GM18505 (cell line): Measurements from ENCODE around the gene PIGH.
"Not testable (repeated sequence)": the region's sequence is repeated elsewhere in the genome, so short reads cannot be mapped to it uniquely, and the experiment has no call there.

Source experiments
- ATAC-seq: cut with Tn5 transposase; IDR thresholded peaks from one replicate; pipeline ENCODE4 v1.9.1; 2021; ENCODE audit not compliant: unreplicated experiment
- POLR2A ChIP-seq: IDR thresholded peaks from 4 replicates; pipeline ENCODE4 v1.6.1; 2011; ENCODE audit warnings: borderline replicate concordance; ENCODE audit not compliant: insufficient read depth, insufficient read length; ENCODE audit errors: extremely low read depth

Gene PIGH

GRCh38 chr14:67599698-67600561 lies at the start of gene PIGH:
Gene PIGH (minus strand): TSS chr14:67600268. CDS start chr14:67600203, 65 bp downstream.
- TF ChIP-seq POLR2A: peak; percentile 80
- ATAC-seq: peak; percentile 88

- TF ChIP-seq POLR2A: no peak
- ATAC-seq: no peak
Measured at GRCh38 chr14:67646131-67646530, 46.1 kb upstream of the PIGH start.

GRCh38 chr14:67645414-67645813 lies 45.3 kb upstream of the PIGH start:
- no peak for ATAC-seq

GRCh38 chr14:67644428-67644827 lies 44.4 kb upstream of the PIGH start:
- TF ChIP-seq POLR2A: no peak
- ATAC-seq: no peak

More at GRCh38 chr14:67645414-67645813, 45.3 kb upstream of the PIGH start:
- no peak for TF ChIP-seq POLR2A

- ATAC-seq: no peak
- no peak for TF ChIP-seq POLR2A
Measured at GRCh38 chr14:67643713-67644112, 43.6 kb upstream of the PIGH start.

- TF ChIP-seq POLR2A: no peak
- no peak for ATAC-seq
Measured at GRCh38 chr14:67641902-67642749, 42.1 kb upstream of the PIGH start.

- no peak for ATAC-seq
- TF ChIP-seq POLR2A: no peak
Measured at GRCh38 chr14:67641480-67641879, 41.4 kb upstream of the PIGH start.

- TF ChIP-seq POLR2A: no peak
- ATAC-seq: no peak
Measured at GRCh38 chr14:67638642-67639041, 38.6 kb upstream of the PIGH start.

- no peak for TF ChIP-seq POLR2A
- ATAC-seq: no peak
Measured at GRCh38 chr14:67636361-67636919, 36.4 kb upstream of the PIGH start.

- TF ChIP-seq POLR2A: no peak
- ATAC-seq: no peak
Measured at GRCh38 chr14:67633451-67634147, 33.5 kb upstream of the PIGH start.

GRCh38 chr14:67630938-67631337 lies 30.9 kb upstream of the PIGH start:
- no peak for TF ChIP-seq POLR2A
- ATAC-seq: no peak

GRCh38 chr14:67630186-67630585 lies 30.1 kb upstream of the PIGH start:
- ATAC-seq: no peak
- no peak for TF ChIP-seq POLR2A

- ATAC-seq: no peak
- TF ChIP-seq POLR2A: no peak
Measured at GRCh38 chr14:67627519-67627918, 27.5 kb upstream of the PIGH start.

- not testable (repeated sequence) for ATAC-seq
Measured at GRCh38 chr14:67626131-67626530, 26.1 kb upstream of the PIGH start.
